HG03159 (cell line): ENCODE measurements around the gene CHD9NB.
"Not testable (repeated sequence)": the region's sequence is repeated elsewhere in the genome, so short reads cannot be mapped to it uniquely, and the experiment has no call there.

Experiments used
- ATAC-seq: cut with Tn5 transposase; IDR thresholded peaks from one replicate; pipeline ENCODE4 v1.9.1; 2021; ENCODE audit warnings: mild to moderate bottlenecking, moderate library complexity; ENCODE audit not compliant: unreplicated experiment

The CHD9NB gene

GRCh38 chr16:53058441-53058840, 5.7 kb upstream of the CHD9NB start:
- no peak for ATAC-seq

DNA sequence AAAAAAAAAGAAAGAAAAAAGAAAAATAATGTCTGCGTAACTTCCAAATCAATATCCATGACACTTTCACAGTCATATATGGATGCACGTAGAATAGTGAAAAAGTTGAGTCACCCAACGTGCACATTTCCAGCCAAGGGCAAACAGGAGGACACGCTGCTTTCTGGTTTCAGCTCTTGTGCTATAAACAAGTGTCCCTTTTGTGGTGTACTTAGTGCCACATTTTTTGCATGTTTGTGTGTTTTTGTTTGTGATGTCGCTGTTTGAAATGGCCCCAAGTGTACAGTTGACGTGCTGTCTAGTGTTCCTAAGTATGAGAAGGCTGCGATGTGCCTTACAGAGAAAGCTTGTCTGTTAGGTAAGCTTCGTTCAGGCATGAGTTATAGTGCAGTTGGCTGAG, 5.0 kb upstream of the CHD9NB start:
- ATAC-seq, result no peak

DNA sequence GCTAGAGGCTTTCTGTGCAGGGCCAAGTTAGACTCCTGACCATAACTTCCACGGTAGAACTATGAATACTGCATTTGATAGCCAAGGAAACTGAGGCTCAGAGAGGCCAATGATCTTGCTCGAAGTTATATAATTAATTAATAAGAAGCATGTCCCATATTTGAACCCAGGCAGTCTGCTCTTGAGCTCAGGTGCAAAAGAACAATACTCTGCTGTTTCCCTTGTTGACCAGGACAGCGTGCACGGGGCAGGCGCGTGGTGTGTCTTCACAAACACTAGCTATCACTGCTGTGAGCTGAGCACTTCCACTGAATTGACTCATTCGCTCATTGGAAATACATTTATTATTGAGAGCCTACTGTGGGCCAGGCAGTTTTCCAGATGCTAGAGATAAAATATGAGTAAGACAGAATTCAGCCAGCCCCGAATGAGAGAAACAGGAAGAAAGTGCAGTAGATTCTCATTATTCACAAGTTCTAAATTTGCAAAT, 3.7 kb upstream of the CHD9NB start:
- no peak for ATAC-seq

- ATAC-seq, result no peak
These were observed 3.1 kb upstream of the CHD9NB start for GRCh38 chr16:53055541-53056391.

DNA sequence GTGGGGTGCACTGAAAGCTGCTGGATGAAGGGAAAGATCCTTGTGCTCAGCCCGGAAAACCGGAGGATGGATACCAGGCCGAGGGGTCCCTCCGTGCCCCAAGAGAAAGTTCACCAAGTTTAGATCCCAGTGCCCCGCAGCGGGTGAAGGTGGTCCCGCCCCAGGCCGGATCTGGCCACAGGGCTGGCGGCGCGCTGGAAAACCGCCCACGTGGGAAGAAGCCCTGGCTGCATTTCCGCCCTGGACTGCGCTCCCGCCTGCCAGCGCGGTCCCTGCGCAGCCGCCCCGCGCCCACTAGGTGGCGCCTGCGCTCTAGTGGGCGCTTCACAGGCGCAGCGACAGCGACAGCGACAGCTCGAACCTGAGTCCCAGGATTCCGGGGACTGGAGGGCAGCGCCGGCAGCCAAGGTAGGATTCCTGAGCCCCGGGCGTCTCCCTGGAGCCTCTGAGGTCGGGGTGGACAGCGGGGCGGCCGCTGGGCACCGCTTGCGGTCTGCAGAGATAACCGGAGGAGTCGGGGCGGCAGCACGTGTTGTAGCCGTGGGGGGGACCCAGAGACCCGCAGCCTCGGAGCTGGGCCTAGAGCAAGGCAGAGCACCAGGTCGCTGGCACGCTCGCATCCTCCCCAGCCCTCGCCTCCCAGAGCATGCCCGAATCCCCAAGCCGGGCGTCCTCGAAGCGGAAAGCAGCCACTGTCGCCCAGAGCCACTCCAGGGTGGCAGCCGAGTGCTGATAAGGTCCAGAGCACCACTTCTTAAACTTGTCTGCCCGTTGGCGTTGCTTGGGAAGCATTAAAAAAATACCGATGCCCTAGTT, 2.2 kb upstream of the CHD9NB start, which contains the start of gene CHD9:
Gene CHD9 (plus strand): TSS at position 322 of the 816 bp plus-strand sequence. CDS start 101,099 bp downstream, outside the sequence.
- ATAC-seq, result peak; percentile 79

DNA sequence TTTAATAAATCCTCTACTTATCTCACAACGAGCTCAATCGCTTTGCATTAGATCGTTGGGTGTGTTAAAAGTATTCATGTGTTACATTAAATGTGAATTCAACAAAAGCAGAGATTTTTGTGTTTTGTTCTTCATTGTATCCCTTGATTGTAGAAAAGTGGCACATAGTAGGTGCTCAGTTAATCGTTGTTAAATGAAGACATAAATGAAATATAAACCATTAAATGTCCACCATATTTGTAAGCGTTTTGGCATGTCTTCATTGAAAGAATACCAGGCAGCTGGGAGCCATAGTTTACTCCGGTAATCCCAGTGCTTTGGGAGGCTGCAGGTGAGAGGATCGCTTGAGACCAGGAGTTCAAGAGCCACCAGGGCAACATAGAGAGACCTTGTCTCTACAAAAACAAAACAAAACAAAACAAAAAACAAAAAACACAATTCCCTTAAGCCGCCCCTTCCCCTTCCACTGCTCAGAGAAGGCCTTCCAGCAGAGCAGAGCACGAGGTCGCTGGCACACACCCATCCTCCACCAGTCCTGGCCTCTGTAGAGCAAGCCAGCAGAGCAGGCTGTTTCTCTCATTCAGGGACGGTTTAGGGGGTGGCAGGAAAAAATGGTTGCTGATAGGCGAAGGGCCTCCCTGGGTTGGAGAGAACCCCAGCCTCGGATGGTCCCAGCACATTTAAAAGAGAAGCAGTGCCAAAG, 1.4 kb upstream of the CHD9NB start:
- peak; percentile 47 for ATAC-seq

DNA sequence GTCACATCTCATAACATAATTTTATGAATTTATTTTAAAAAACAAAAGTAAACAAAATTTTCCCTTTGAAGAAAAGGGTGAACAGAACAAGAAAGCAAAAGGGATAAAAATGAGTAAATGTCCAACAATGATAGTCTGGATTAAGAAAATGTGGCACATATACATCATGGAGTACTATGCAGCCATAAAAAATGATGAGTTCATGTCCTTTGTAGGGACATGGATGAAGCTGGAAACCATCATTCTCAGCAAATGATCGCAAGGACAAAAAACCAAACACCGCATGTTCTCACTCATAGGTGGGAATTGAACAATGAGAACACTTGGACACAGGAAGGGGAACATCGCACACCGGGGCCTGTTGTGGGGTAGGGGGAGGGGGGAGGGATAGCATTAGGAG, 1.4 kb downstream of the CHD9NB start:
- not testable (repeated sequence) for ATAC-seq

GRCh38 chr16:53048139-53048915, 4.4 kb downstream of the CHD9NB start:
- no peak for ATAC-seq

GRCh38 chr16:53047515-53047914, 5.2 kb downstream of the CHD9NB start:
- not testable (repeated sequence) for ATAC-seq

- no peak for ATAC-seq
These were observed 7.1 kb downstream of the CHD9NB start for GRCh38 chr16:53045341-53046220.

DNA sequence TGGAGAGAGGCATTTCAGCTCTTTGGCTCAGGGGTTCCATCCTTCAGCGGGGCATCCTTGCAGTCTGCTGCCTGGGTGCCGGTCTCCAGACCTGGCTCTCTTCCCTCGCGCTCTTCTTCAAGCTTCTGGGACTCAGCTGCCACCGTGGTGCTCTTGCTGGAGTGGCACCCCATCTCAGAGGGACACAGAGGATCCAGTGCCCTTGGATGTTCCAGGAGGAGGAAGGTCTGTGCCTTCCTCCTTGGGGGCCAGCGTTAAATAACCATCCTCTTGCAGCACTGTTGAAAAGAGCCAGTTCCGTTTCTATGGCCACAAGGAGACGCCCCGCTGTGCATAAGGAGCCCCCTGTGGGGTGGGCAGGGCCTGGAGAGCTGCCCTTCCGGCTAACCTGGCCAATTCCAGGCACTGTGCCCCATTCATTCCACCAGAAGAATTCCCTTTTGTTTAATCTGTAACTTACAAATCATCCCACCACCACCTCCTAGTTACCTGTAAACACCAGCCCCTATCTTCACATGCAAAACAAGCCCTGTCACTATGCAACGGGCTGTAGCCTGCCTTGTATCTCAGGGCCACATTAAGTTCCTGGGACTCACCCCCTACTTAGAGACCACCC, 8.6 kb downstream of the CHD9NB start:
- no peak for ATAC-seq

GRCh38 chr16:53043428-53043831, 9.3 kb downstream of the CHD9NB start:
- no peak for ATAC-seq

DNA sequence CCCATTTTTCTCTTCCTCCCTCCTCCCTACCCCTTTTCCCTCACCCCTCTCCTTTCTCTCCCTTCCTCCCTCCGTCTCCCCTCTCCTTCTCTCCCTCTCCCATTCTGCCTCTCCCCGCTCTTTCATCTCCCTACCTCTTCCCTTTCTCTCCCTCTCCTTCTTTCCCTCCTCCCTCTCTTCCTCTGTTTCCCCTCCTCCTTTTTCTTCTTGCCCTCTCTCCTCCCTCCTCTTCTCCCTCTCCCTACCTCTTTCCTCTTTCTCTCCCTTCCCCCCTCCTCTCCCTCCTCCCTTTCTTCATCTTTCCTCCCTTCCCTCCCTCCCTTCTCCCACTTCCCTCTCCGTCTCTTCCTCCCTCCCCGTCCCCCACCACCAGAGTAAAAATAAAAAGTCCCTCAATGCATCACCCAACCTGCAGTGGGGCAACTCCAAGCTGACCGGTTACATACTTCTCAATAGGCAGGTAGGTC, 10.4 kb downstream of the CHD9NB start:
- no peak for ATAC-seq

- ATAC-seq, result no peak
These were observed 11.2 kb downstream of the CHD9NB start for GRCh38 chr16:53041320-53042051.

DNA sequence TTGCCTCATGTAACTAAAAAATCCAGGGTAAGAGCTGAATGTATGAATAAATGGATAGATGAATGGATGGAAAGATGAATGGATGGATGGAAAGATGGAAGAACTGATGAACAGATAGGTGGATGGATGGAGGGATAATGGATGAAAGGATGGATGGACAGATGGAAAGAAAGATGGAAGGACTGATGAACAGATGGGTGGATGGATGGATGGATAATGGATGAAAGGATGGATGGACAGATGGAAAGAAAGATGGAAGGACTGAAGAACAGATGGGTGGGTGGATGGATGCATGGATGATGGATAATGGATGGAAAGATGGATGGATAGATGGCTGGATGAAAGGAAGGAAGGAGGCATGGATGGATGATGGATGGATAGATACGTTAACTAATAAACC, 11.9 kb downstream of the CHD9NB start:
- ATAC-seq, result no peak

DNA sequence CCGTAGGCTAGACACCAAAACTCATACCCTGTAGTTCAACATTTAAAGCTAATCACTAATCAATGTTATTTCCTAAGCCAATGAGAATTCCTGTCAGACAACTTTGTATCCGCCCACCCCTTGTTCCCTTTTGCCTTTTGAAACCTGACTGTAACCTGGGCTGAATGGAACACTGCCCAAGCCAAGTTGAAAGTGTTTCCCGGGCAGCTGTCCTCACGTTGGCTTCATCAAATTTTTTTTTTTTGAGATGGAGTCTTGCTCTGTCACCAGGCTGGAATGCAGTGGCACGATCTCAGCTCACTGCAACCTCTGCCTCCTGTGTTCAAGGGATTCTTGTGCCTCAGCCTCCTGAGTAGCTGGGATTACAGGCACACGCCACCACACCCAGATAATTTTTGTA, 16.0 kb downstream of the CHD9NB start:
- not testable (repeated sequence) for ATAC-seq

DNA sequence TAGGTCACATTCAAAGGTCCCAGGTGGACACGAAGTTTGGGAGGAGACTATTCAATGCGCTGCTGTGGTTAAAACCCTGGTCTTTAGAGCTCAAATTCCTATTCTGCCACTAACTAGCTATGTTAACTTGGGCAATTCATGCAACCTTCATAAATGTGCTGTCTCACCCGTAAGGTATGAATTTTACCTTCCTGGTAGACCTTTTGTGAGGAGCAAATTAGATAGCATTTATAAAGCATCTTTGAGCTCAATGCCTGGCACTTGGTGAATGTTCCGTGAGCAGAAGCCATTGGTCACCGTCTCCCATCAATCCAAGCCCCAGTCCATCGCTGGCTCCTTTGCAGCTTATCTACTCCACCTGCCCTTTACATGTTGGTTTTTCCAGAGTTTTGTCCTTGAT, 16.6 kb downstream of the CHD9NB start:
- ATAC-seq, result no peak
